Mesothelial cell of epicardium (in vitro differentiated cells): ENCODE measurements around the gene LRP4. TPM values are rescaled to one million over a fixed set of nuclear protein-coding genes. Genes with fewer than 3 reads are reported as not detected.

Experiments
- DNase-seq, 2 experiments: peaks; one replicate each; pipeline ENCODE4 v3.0.0; 2021; ENCODE audit warnings: low spot score in 2 of 2; ENCODE audit not compliant: unreplicated experiment in 2 of 2
- H3K27ac Mint-ChIP-seq: 2 replicates; pipeline ENCODE4 v1.8.0; 2021; ENCODE audit warnings: mixed read lengths
- H3K27me3 Mint-ChIP-seq: 2 replicates; pipeline ENCODE4 v1.8.0; 2021; ENCODE audit warnings: low read depth, mixed read lengths
- H3K36me3 Mint-ChIP-seq: 2 replicates; pipeline ENCODE4 v1.8.0; 2021; ENCODE audit warnings: mixed read lengths
- H3K4me1 Mint-ChIP-seq: 2 replicates; pipeline ENCODE4 v1.8.0; 2021; ENCODE audit warnings: mixed read lengths
- H3K4me3 Mint-ChIP-seq: 2 replicates; pipeline ENCODE4 v1.8.0; 2021; ENCODE audit warnings: mild to moderate bottlenecking, moderate library complexity, mixed read lengths
- H3K9me3 Mint-ChIP-seq: 2 replicates; pipeline ENCODE4 v1.8.0; 2021; ENCODE audit warnings: mixed read lengths
- total RNA-seq: library from RNA; stranded (reverse); gene quantifications from 3 replicates; pipeline ENCODE4 v1.2.1, GENCODE V29; 2021
- TF ChIP-seq, protein P1 (sequence below): fragments of 200-600 bp; sonication (generic); IDR thresholded peaks from one replicate; pipeline ENCODE4 v1.5.0; 2021; ENCODE audit warnings: antibody characterized with exemption; ENCODE audit not compliant: unreplicated experiment

LRP4 gene
- total RNA-seq, 1 donor from 2014 or later: 26.8 TPM

DNA sequence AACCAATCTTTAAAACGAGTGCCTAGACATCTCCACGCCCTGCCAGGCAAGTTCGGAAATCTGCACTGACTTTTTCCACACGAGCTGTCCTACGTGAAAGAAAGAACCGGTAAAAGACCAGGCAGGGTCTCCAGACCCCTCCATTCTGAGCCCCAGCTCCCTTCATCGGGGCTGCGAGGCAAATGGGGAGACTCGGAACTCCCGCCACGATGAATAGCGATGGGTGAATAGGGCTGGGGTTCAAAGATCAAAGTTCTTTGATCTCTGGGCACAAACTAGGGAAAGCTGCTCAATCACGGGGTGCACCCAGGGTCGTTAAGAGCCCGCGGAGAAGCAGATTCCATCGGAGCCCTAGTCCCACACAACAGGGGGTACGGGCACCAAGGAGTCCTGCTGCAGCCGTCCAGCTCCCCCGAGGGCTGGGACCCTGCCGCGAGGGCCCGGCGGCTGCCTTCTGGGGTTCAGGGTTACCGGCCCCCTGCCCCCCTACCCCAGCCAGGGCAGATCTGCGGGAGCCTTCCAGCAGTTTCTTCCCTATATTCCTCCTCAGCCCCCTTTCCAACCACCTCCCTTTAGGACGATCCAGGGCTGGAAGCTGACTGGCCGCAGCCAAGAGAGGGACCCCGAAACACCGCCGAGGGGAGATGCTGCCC lies 1.1 kb downstream of the LRP4 start:
- DNase-seq: no peak
- Mint-ChIP-seq H3K4me1 (peaks cover 54% of the 10 kb centered on the region), H3K36me3 (no peaks in the 10 kb centered on the region), H3K27me3 (no peaks in the 10 kb centered on the region), H3K27ac (peak overlapping the region; percentile 90), H3K9me3 (no peaks in the 10 kb centered on the region), H3K4me3 (peak overlapping the region; percentile 83)
- TF ChIP-seq, protein P1, sequence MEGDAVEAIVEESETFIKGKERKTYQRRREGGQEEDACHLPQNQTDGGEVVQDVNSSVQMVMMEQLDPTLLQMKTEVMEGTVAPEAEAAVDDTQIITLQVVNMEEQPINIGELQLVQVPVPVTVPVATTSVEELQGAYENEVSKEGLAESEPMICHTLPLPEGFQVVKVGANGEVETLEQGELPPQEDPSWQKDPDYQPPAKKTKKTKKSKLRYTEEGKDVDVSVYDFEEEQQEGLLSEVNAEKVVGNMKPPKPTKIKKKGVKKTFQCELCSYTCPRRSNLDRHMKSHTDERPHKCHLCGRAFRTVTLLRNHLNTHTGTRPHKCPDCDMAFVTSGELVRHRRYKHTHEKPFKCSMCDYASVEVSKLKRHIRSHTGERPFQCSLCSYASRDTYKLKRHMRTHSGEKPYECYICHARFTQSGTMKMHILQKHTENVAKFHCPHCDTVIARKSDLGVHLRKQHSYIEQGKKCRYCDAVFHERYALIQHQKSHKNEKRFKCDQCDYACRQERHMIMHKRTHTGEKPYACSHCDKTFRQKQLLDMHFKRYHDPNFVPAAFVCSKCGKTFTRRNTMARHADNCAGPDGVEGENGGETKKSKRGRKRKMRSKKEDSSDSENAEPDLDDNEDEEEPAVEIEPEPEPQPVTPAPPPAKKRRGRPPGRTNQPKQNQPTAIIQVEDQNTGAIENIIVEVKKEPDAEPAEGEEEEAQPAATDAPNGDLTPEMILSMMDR: no peak

DNA sequence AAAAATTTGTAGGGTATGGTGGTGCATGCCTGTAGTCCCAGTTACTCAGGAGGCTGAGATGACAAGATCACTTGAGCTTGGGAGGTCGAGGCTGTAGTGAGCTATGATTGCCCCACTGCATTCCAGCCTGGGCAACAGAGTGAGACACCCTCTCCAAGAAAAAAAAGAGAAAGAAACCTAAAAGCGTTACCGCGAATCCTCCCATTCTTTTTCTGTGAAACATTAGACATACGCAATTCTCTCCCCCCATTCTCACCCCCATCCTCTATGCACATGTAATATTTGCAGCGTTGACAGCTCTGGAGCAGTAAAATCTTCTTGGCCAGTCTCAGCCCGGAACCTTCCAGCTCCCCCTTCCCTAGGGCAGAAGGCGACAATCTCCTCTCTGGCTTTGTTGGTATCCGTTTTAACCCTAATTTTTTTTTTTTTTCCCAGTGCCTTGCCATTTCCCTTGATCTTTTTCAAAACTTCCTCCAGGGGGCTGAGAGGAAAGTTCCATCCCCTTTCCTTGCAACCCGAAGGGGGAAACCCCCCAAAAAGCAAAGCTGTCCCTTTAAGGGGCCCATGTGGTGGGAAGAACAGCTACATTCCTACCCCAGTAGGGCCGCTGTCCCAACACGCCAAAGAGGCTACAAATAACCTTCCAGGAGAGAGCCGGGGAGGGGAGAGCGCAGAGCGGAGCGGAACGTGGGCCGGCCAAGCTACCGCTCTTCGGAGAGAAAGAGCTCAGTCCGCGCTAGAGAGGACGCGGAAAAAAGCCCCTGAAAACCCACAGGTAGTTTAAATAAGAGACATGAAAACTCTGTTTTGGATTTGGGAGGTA lies 1.9 kb downstream of the LRP4 start:
- H3K27me3 Mint-ChIP-seq: no peaks in the 10 kb centered on the region

GRCh38 chr11:46914910-46915309 lies 3.4 kb downstream of the LRP4 start:
- Mint-ChIP-seq H3K27me3 (no peaks in the 10 kb centered on the region), H3K9me3 (no peaks in the 10 kb centered on the region), H3K4me3 (no peak overlapping the region), H3K4me1 (peaks cover 59% of the 10 kb centered on the region), H3K27ac (no peak overlapping the region), H3K36me3 (no peaks in the 10 kb centered on the region)
- no peak for DNase-seq
- TF ChIP-seq, protein P1: no peak

More for the DNA sequence above, 1.9 kb downstream of the LRP4 start:
- peak overlapping the region; percentile 90 for H3K27ac Mint-ChIP-seq
- H3K9me3 Mint-ChIP-seq: no peaks in the 10 kb centered on the region
- peaks cover 58% of the 10 kb centered on the region for H3K4me1 Mint-ChIP-seq
- TF ChIP-seq, protein P1: no peak
- peak overlapping the region; percentile 83 for H3K4me3 Mint-ChIP-seq
- no peaks in the 10 kb centered on the region for H3K36me3 Mint-ChIP-seq
- DNase-seq: peak in 1 of 2 experiments; percentile 73

DNA sequence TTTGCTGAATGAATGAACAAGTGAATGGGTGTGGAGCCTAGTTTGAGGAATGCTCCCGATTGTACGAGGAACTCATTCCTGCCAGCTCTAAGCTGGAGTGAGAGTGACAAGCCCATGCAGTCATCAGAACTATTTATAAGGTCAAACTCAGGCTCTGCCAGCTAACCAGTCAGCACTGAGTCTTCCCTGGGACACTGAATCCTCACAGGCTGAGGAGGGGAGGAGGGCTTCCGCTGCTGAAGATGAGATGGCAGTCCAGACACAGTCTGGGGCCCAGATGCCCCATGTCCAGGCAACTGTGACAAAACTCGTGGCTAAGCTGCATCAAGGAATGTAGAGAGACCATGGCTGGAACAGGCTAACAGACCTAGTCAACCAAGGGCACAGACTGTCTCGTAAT lies 4.0 kb downstream of the LRP4 start:
- TF ChIP-seq, protein P1: no peak
- H3K9me3 Mint-ChIP-seq: no peaks in the 10 kb centered on the region
- H3K4me1 Mint-ChIP-seq: peaks cover 54% of the 10 kb centered on the region
- no peaks in the 10 kb centered on the region for H3K36me3 Mint-ChIP-seq
- no peak for DNase-seq
- H3K27me3 Mint-ChIP-seq: no peaks in the 10 kb centered on the region
- H3K27ac Mint-ChIP-seq: peak overlapping the region; percentile 73
- peak overlapping the region; percentile 18 for H3K4me3 Mint-ChIP-seq

DNA sequence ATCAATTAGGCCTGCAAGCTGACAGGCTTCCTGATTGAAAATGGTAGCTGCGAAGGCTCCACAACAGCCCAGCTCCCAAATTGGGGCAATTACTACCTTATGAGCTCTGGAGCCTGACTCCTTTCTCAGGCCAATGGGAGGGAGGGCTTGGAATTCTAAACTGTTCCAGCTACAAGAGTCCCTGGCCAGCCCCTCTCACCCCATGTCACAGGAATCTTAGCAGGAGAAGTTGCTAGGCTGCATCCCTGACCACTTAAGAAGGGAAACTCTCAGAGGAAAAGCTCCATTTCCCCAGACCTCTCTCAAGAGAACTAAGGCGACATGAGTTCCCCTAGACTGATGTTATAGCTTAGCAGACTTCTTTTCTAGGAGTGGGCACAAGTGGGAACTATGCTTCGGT lies 4.9 kb downstream of the LRP4 start:
- H3K36me3 Mint-ChIP-seq: no peaks in the 10 kb centered on the region
- H3K9me3 Mint-ChIP-seq: no peaks in the 10 kb centered on the region
- H3K27me3 Mint-ChIP-seq: no peaks in the 10 kb centered on the region
- H3K27ac Mint-ChIP-seq: no peak overlapping the region
- H3K4me1 Mint-ChIP-seq: peaks cover 46% of the 10 kb centered on the region
- TF ChIP-seq, protein P1: no peak
- no peak for DNase-seq
- peak overlapping the region; percentile 69 for H3K4me3 Mint-ChIP-seq
